HCT116 (cell line): ENCODE data around the gene CHFR. TPM values are rescaled to one million over a fixed set of nuclear protein-coding genes. Genes with fewer than 3 reads are reported as not detected.

Experiments used
- ATAC-seq: fragments of 200-7000 bp; cut with Tn5 transposase; 2 replicates; pipeline ENCODE4 v1.9.1; 2020; ENCODE audit warnings: mild to moderate bottlenecking, moderate library complexity
- BruUV-seq: library from RNA; stranded (reverse); fragments of 400-500 nt; replicated peaks from 2 replicates; lab custom pipeline; 2021; lab: Mats Ljungman, UMichigan
- CTCF ChIA-PET: fragments of 300-600 bp; sonication (Branson Sonifier 250); formaldehyde crosslinking; loops from one replicate; lab custom pipeline; 2021; ENCODE audit warnings: antibody characterized with exemption; lab: Charles Lee
- POLR2A ChIA-PET: fragments of 300-600, 350-600 bp; sonication (Branson Sonifier 250); formaldehyde crosslinking; loops from one replicate; lab custom pipeline; 2021; ENCODE audit warnings: antibody characterized with exemption; lab: Charles Lee
- RAD21 ChIA-PET, 2 experiments: fragments of 300-600 bp; sonication (Branson Sonifier 250); formaldehyde crosslinking; loops; one replicate each; lab custom pipeline; 2023; ENCODE audit warnings: low total read pairs in 2 of 2; ENCODE audit not compliant: uncharacterized antibody in 2 of 2, unreplicated experiment in 2 of 2, low non-redundant PET in 1 of 2; lab: Charles Lee
- DNase-seq: peaks from one replicate; pipeline ENCODE4 v3.0.0-alpha.2; 2010; ENCODE audit warnings: low read depth, low spot score
- H2AFZ ChIP-seq: fragments of 200-600 bp; shearing (Covaris generic), sonication (generic); 2 replicates; pipeline ENCODE4 v1.6.1; 2017; ENCODE audit warnings: low read depth, mixed run types, mixed read lengths, antibody characterized with exemption, low read length; ENCODE audit not compliant: poor library complexity, severe bottlenecking
- H3K27ac ChIP-seq: 2 replicates; pipeline ENCODE4 v1.5.1; 2012; ENCODE audit warnings: low read depth, low read length
- H3K27me3 ChIP-seq: fragments of 200-600 bp; sonication (generic); 2 replicates; pipeline ENCODE4 v1.6.1; 2016; ENCODE audit warnings: mixed run types, low read length, mixed read lengths; ENCODE audit not compliant: insufficient read depth
- H3K36me3 ChIP-seq, 2 experiments: fragments of 200-500 bp in 1 of 2; fragments of 200-600 bp in 1 of 2; sonication (Bioruptor generic) in 1 of 2; sonication (generic) in 1 of 2; 2 replicates each; pipeline versions ENCODE4 v1.5.1 to v1.6.1; 2014 to 2016; ENCODE audit warnings: low read length in 2 of 2, inconsistent platforms in 1 of 2, mixed read lengths in 1 of 2, mixed run types in 1 of 2; ENCODE audit not compliant: insufficient read depth in 2 of 2, control insufficient read depth in 1 of 2
- H3K4me1 ChIP-seq, 2 experiments: fragments of 200-600 bp in 1 of 2; sonication (generic) in 1 of 2; 2 replicates each; pipeline versions ENCODE4 v1.5.1 to v1.6.1; 2012 to 2017; ENCODE audit warnings: low read length in 2 of 2, inconsistent platforms in 1 of 2, mild to moderate bottlenecking in 1 of 2, mixed read lengths in 1 of 2, mixed run types in 1 of 2, moderate library complexity in 1 of 2; ENCODE audit not compliant: insufficient read depth in 2 of 2, control insufficient read depth in 1 of 2
- H3K4me2 ChIP-seq: fragments of 200-600 bp; sonication (generic); 2 replicates; pipeline ENCODE4 v1.6.1; 2017; ENCODE audit warnings: mixed run types, low read length, mixed read lengths
- H3K4me3 ChIP-seq, 2 experiments: fragments of 200-600 bp in 1 of 2; sonication (generic) in 1 of 2; replicated peaks in 1 of 2; 2 replicates each; pipeline ENCODE4 v1.5.1; 2011 to 2016; ENCODE audit warnings: low read length in 2 of 2, control low read depth in 1 of 2, low read depth in 1 of 2, mild to moderate bottlenecking in 1 of 2, mixed read lengths in 1 of 2, mixed run types in 1 of 2
- H3K79me2 ChIP-seq: fragments of 200-600 bp; sonication (generic); 2 replicates; pipeline ENCODE4 v1.6.1; 2017; ENCODE audit warnings: mild to moderate bottlenecking, mixed run types, low read length, moderate library complexity, mixed read lengths; ENCODE audit not compliant: insufficient read depth
- H3K9ac ChIP-seq: fragments of 200-600 bp; sonication (generic); 2 replicates; pipeline ENCODE4 v1.6.1; 2016; ENCODE audit warnings: low read length, mixed read lengths
- H3K9me2 ChIP-seq: fragments of 200-600 bp; sonication (generic), shearing (Covaris generic); 2 replicates; pipeline ENCODE4 v1.6.1; 2017; ENCODE audit warnings: mixed run types, mild to moderate bottlenecking, moderate library complexity; ENCODE audit not compliant: insufficient read depth
- H3K9me3 ChIP-seq, 2 experiments: fragments of 200-500 bp in 1 of 2; fragments of 200-600 bp in 1 of 2; sonication (Bioruptor generic) in 1 of 2; sonication (generic) in 1 of 2; 2 replicates each; pipeline ENCODE4 v1.6.1; 2014 to 2017; ENCODE audit warnings: low read length in 2 of 2, mixed read lengths in 2 of 2, inconsistent platforms in 1 of 2, low read depth in 1 of 2, mild to moderate bottlenecking in 1 of 2, mixed run types in 1 of 2, moderate library complexity in 1 of 2; ENCODE audit not compliant: control insufficient read depth in 1 of 2, insufficient read depth in 1 of 2
- H4K20me1 ChIP-seq: fragments of 200-600 bp; sonication (generic), shearing (Covaris generic); 2 replicates; pipeline ENCODE4 v1.6.1; 2017; ENCODE audit warnings: mixed run types, mild to moderate bottlenecking, moderate library complexity; ENCODE audit not compliant: insufficient read depth
- CEBPB ChIP-seq: IDR thresholded peaks from 2 replicates; pipeline ENCODE4 v1.6.1; 2012; ENCODE audit warnings: low read depth
- ELF1 ChIP-seq: IDR thresholded peaks from 2 replicates; pipeline ENCODE4 v1.6.1; 2012; ENCODE audit warnings: low read depth, borderline replicate concordance
- EZH2 ChIP-seq: fragments of 200-600 bp; sonication (generic); IDR thresholded peaks from 2 replicates; pipeline ENCODE4 v1.6.1; 2017; ENCODE audit warnings: antibody characterized with exemption, mixed run types
- EZH2phosphoT487 ChIP-seq: fragments of 200-600 bp; IDR thresholded peaks from 2 replicates; pipeline ENCODE4 v1.6.1; 2018; ENCODE audit warnings: antibody characterized with exemption, borderline replicate concordance
- YY1 ChIP-seq: IDR thresholded peaks from 2 replicates; pipeline ENCODE4 v1.6.1; 2011; ENCODE audit warnings: low read length, low read depth, moderate library complexity, mild to moderate bottlenecking; ENCODE audit not compliant: insufficient replicate concordance; ENCODE audit errors: extremely low read depth
- ZFX ChIP-seq: fragments of 450-650 bp; IDR thresholded peaks from 2 replicates; pipeline ENCODE4 v1.6.1; 2017
- intact Hi-C: fragments of 100-400 bp; cut with micrococcal nuclease; formaldehyde crosslinking; loops from 2 replicates; pipeline ENCODE4 v1.10.0; 2022
- total RNA-seq: library from RNA; stranded (reverse); gene quantifications from one replicate; pipeline ENCODE4 v1.2.1, GENCODE V29; 2021; ENCODE audit not compliant: unreplicated experiment
- TF ChIP-seq, protein P1 (sequence below): IDR thresholded peaks from 2 replicates; pipeline ENCODE4 v1.6.1; 2012

CHFR gene
- total RNA-seq, 1 experiment from 2014 or later = 0.39 TPM

DNA sequence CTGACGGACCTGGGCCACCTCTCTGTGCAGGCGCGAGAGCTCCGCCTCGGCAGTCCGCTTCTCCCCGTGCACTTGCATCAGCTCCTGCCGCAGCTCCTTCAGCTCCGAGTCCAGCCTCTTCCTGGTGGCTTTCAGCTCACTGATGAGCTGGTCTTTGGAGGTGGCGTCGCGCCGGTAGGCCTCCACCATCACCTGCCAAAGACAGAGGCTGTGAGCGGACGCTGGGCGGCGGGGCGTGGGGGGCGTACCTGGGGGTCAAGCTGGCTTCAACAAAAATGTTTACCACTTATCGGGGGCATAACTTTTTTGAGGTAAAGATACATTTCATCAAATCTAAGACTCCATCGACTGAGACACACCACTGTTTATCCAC lies 98.3 kb downstream of the CHFR start:
- H3K9ac ChIP-seq = no peak overlapping the region
- H3K4me3 ChIP-seq = no peak overlapping the region
- ATAC-seq = no peak
- H3K4me1 ChIP-seq = no peaks in the 10 kb centered on the region
- POLR2A ChIA-PET = no interaction called here
- TF ChIP-seq ELF1 = no peak
- TF ChIP-seq, all 23 proteins: peak for 0
- Histone ChIP-seq H3K27me3 (no peaks in the 10 kb centered on the region), H3K4me2 (no peak overlapping the region), H2AFZ (no peak overlapping the region), H3K36me3 (peaks cover 4 to 7% of the 10 kb centered on the region in 2 experiments; a peak in 3 of 4 replicates), H3K79me2 (no peaks in the 10 kb centered on the region), H3K27ac (no peak overlapping the region), H4K20me1 (no peaks in the 10 kb centered on the region), H3K9me2 (no peaks in the 10 kb centered on the region), H3K9me3 (no peaks in the 10 kb centered on the region)
- BruUV-seq = no TSS peak
- DNase-seq = no peak
- ChIA-PET CTCF (no interaction called here), RAD21 (no interaction called here)
- intact Hi-C loops = no loop called here

DNA sequence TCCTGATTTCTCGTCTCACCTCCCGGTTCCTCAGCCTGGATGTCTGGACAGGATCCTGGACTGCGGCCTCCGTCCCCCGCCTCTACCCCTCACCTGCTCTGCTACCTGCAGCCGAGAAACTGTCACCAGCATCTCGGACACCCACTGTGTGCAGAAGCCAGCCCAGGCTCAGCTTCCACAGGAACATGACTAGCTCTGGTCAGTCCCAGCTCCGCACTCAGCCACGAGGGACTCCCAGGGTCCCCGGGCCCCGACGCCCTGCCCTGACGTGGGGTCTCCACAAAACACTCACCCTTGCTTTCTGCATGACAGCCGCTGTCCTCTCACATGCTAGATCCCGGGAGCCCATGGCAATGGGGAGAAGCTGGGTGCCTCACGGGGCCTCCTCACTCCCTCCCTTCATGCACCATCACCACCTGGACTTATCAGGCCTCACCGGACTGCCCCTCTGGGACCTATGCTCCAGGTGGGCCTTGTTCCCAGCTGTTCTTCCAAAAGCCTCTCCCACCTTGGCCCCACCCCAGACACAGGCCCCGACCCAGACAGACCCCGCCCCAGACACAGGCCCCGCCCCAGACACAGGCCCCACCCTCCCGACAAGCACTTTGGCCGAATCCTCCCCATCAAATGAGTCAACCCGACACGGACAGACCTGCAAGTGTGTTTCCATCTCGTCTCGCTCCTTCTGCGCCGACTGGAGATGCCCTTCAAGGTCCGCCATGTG lies 98.9 kb downstream of the CHFR start:
- Histone ChIP-seq H3K9me2 (no peaks in the 10 kb centered on the region), H3K9ac (no peak overlapping the region), H3K27me3 (no peaks in the 10 kb centered on the region), H3K79me2 (no peaks in the 10 kb centered on the region), H3K4me3 (no peak overlapping the region), H3K36me3 (peaks cover 7 to 8% of the 10 kb centered on the region in 2 experiments; a peak in 3 of 4 replicates), H3K9me3 (no peaks in the 10 kb centered on the region), H3K27ac (no peak overlapping the region), H4K20me1 (no peaks in the 10 kb centered on the region), H2AFZ (no peak overlapping the region), H3K4me2 (no peak overlapping the region), H3K4me1 (no peaks in the 10 kb centered on the region)
- no peak for TF ChIP-seq EZH2
- no peak for TF ChIP-seq YY1
- TF ChIP-seq, protein P1, sequence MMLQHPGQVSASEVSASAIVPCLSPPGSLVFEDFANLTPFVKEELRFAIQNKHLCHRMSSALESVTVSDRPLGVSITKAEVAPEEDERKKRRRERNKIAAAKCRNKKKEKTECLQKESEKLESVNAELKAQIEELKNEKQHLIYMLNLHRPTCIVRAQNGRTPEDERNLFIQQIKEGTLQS = no peak
- TF ChIP-seq CEBPB = no peak
- TF ChIP-seq ZFX = no peak
- no peak for TF ChIP-seq EZH2phosphoT487
- CTCF ChIA-PET = no interaction called here
- ATAC-seq (peak; percentile 67), DNase-seq (no peak)
- POLR2A ChIA-PET = no interaction called here
- RAD21 ChIA-PET = no interaction called here
- intact Hi-C loops = no loop called here
- no TSS peak for BruUV-seq
